Measurements from ENCODE around the gene LAMB4. TPM values are rescaled to one million over a fixed set of nuclear protein-coding genes. Genes with fewer than 3 reads are reported as not detected.

Gene LAMB4
- total and polyA plus RNA-seq, 7 donors = 0.04 to 2.0 (median 0.14) TPM; not detected in 4

DNA sequence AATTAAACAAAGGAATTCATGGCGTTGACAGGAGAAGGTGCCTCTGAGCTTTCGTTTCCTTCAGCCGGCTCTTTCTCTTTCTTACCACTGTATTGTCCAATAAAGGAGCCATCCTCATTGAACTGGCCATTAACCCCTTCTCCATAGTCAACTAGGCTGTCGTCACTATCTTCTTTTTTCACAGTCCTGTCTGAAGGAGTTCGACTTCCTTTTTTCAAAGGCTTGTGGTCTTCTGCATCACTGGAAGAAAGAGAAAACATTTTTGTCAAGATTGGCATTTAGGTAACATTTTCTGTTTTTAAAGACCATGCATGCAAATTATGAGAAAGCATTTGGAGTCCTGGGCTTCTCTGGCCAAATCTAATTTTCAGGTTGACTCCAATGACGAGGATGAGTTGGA lies 19.7 kb upstream of the LAMB4 start:
- Histone ChIP-seq H3K27ac (peak overlapping the region in 1 of 4 donors; percentile 35), H3K9me3 (no peaks in the 10 kb centered on the region), H3K4me3 (no peak overlapping the region), H3K27me3 (no peaks in the 10 kb centered on the region), H3K36me3 (no peaks in the 10 kb centered on the region), H3K4me1 (peaks cover 0 to 21% (median 12%) of the 10 kb centered on the region in 4 donors)
- WGBS, 2 donors = 50 to 54% methylated on average over 6 of the region's 6 CpGs
- intact Hi-C loops (cut with DNase I) = loop anchor here (2.0 to 5.0 kb wide), 5 partner anchors 148 to 687 kb away; partner anchors contain the start of genes CBLL1, DLD and LAMB1
- TF ChIP-seq POLR2AphosphoS5 (IDR thresholded peaks at IDR 0.05) = no peak
- no peak for TF ChIP-seq EP300 (IDR thresholded peaks at IDR 0.05)
- TF ChIP-seq, protein P1, sequence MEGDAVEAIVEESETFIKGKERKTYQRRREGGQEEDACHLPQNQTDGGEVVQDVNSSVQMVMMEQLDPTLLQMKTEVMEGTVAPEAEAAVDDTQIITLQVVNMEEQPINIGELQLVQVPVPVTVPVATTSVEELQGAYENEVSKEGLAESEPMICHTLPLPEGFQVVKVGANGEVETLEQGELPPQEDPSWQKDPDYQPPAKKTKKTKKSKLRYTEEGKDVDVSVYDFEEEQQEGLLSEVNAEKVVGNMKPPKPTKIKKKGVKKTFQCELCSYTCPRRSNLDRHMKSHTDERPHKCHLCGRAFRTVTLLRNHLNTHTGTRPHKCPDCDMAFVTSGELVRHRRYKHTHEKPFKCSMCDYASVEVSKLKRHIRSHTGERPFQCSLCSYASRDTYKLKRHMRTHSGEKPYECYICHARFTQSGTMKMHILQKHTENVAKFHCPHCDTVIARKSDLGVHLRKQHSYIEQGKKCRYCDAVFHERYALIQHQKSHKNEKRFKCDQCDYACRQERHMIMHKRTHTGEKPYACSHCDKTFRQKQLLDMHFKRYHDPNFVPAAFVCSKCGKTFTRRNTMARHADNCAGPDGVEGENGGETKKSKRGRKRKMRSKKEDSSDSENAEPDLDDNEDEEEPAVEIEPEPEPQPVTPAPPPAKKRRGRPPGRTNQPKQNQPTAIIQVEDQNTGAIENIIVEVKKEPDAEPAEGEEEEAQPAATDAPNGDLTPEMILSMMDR (IDR thresholded peaks at IDR 0.05) = no peak
- DNase-seq = no peak

DNA sequence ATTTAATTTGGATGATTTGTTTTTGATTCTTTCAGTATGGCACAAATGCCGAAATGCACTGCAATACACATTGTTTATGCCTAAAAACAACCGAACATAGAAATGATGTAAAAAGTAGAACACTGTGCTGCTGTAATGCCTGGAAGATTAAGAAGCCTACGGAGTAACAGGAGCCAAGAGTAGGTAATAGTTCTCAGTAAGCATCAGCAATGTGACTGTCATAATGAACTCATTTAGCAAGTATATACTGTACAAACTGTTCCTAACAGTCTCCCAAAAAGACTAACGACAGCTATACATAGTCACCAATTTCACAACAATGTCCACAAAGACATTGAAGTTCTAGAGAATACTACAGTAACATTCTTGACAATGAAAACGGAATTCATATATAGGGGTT lies 19.0 kb upstream of the LAMB4 start:
- no peaks in the 10 kb centered on the region for H3K36me3 ChIP-seq
- H3K4me1 ChIP-seq = peaks cover 0 to 26% (median 16%) of the 10 kb centered on the region in 4 donors
- H3K27me3 ChIP-seq = no peaks in the 10 kb centered on the region
- no peaks in the 10 kb centered on the region for H3K9me3 ChIP-seq
- no peak overlapping the region for H3K4me3 ChIP-seq
- DNase-seq = no peak
- no peak for TF ChIP-seq POLR2AphosphoS5 (IDR thresholded peaks at IDR 0.05)
- TF ChIP-seq, protein P1 (IDR thresholded peaks at IDR 0.05) = no peak
- no peak for TF ChIP-seq EP300 (IDR thresholded peaks at IDR 0.05)
- intact Hi-C loops (cut with DNase I) = loop anchor here (2.0 to 5.0 kb wide), 5 partner anchors 147 to 686 kb away; partner anchors contain the start of genes CBLL1, DLD and LAMB1
- 84 to 85% methylated on average over 5 of the region's 5 CpGs for WGBS, 2 donors
- H3K27ac ChIP-seq = no peak overlapping the region

DNA sequence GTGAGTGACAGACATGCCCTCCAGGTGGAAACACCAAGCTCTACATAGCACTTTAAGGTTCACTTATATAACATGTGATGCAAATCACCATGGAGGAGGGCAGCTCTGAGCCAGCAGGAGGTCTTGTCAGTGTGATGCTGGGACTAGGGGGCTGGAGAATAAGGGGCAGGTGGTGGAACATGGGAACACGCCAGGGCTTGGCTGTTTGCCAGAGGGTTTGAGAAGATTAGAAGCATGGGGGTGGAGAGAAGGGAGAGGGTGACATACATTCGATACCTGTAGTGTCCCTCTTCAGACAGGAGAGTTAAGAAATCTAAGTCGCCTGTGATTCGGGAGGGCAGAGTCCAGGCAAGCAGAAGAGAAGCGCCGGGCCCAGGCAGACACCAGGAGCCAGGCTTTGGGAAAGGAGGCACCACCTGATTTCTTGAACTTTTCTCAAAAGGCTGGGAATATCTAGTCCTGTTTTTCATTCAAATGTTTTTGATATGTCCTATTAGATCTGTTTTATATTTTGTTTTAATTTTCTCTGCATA lies 16.9 kb upstream of the LAMB4 start:
- no peak for TF ChIP-seq POLR2AphosphoS5 (IDR thresholded peaks at IDR 0.05)
- TF ChIP-seq, protein P1 (IDR thresholded peaks at IDR 0.05) = no peak
- TF ChIP-seq EP300 (IDR thresholded peaks at IDR 0.05) = no peak
- no peak overlapping the region for H3K4me3 ChIP-seq
- H3K4me1 ChIP-seq = peaks cover 0 to 26% (median 16%) of the 10 kb centered on the region in 4 donors
- H3K27me3 ChIP-seq = no peaks in the 10 kb centered on the region
- no peaks in the 10 kb centered on the region for H3K36me3 ChIP-seq
- DNase-seq = no peak
- no peak overlapping the region for H3K27ac ChIP-seq
- H3K9me3 ChIP-seq = no peaks in the 10 kb centered on the region
- 67 to 86% methylated on average over 6 of the region's 6 CpGs for WGBS, 2 donors
- intact Hi-C loops (cut with DNase I) = loop anchor here (5.0 kb wide), 4 partner anchors 145 to 405 kb away; partner anchors contain the start of genes CBLL1, DLD and LAMB1

DNA sequence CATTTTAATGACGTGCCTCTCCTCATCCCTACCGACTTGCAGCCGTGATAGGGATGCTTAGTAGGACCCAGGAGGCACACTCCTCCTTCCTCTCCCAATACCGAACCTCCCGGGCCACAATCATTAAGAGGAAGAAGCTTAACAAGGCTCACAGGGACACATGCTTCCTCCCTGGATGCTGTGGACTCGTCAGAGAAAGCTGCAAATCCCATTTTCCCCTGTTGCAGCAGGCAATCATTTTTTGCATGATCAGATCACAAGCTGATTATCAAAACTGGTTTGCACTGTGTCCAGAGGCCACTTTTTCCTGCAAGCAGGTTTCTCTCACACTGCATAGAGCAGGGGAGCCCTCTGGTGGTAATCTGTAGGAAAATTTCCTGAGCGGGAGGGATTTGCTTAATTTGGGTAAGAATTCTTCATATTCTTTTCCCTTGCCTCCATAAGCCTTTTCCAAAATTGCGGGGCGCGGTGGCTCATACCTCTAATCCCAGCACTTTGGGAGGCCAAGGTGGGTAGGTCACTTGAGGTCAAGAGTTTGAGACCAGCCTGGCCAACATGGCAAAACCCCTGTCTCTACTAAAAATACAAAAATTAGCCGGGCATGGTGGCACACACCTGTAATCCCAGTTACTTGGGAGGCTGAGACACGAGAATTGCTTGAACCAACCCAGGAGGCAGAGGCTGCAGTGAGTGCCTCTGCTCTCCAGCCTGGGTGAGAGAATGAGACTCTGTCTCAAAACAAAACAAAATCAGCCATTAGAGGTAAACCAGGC lies 16.1 kb upstream of the LAMB4 start:
- intact Hi-C loops (cut with DNase I) = loop anchor here (5.0 kb wide), 4 partner anchors 144 to 404 kb away; partner anchors contain the start of genes CBLL1, DLD and LAMB1
- peak overlapping the region in 3 of 4 donors; percentile 13 to 31 (median 28) for H3K4me3 ChIP-seq

More for the DNA sequence above, 16.1 kb upstream of the LAMB4 start:
- DNase-seq = peak; percentile 78
- Histone ChIP-seq H3K36me3 (no peaks in the 10 kb centered on the region), H3K27ac (peak overlapping the region in 2 of 4 donors; percentile 16 to 41), H3K9me3 (no peaks in the 10 kb centered on the region), H3K4me1 (peaks cover 0 to 26% (median 16%) of the 10 kb centered on the region in 4 donors), H3K27me3 (no peaks in the 10 kb centered on the region)
- 10 to 15% methylated on average over 12 of the region's 12 CpGs for WGBS, 2 donors
- TF ChIP-seq POLR2A (IDR thresholded peaks at IDR 0.05) = no peak
- TF ChIP-seq, protein P1 (IDR thresholded peaks at IDR 0.05) = peak; percentile 80 to 93 (median 88)
- TF ChIP-seq EP300 (IDR thresholded peaks at IDR 0.05) = no peak
- TF ChIP-seq POLR2AphosphoS5 (IDR thresholded peaks at IDR 0.05) = peak in 1 of 4 donors; percentile 30
